Small intestine (tissue), 7 donors: Measurements from ENCODE around the gene SLC28A1. TPM values are rescaled to one million over a fixed set of nuclear protein-coding genes. Genes with fewer than 3 reads are reported as not detected.

Experiments used
- DNase-seq, 2 donors: peaks; one replicate each; pipeline versions ENCODE4 v3.0.0 to v3.0.0-alpha.2; 2013
- FAIRE-seq: peaks from 2 replicates; lab custom pipeline; 2012; peaks lifted over from hg19 to GRCh38; lab: Jason Lieb, UNC
- H3K27ac ChIP-seq, 3 donors: one replicate each; pipeline ENCODE4 v1.5.1; 2013; ENCODE audit warnings: low read length in 2 of 3, mild to moderate bottlenecking in 2 of 3, control low read depth in 1 of 3, inconsistent platforms in 1 of 3, low read depth in 1 of 3, moderate library complexity in 1 of 3
- H3K27me3 ChIP-seq, 3 donors: one replicate each; pipeline ENCODE4 v1.6.1; 2013; ENCODE audit warnings: low read length in 3 of 3, inconsistent platforms in 1 of 3; ENCODE audit not compliant: control insufficient read depth in 3 of 3, insufficient read depth in 3 of 3
- H3K36me3 ChIP-seq, 3 donors: one replicate each; pipeline ENCODE4 v1.6.1; 2013; ENCODE audit warnings: low read length in 3 of 3, inconsistent platforms in 1 of 3, low read depth in 1 of 3, mild to moderate bottlenecking in 1 of 3, moderate library complexity in 1 of 3; ENCODE audit not compliant: control insufficient read depth in 3 of 3, insufficient read depth in 2 of 3
- H3K4me1 ChIP-seq, 3 donors: one replicate each; pipeline ENCODE4 v1.6.1; 2013; ENCODE audit warnings: low read length in 2 of 3, inconsistent platforms in 1 of 3, low read depth in 1 of 3, mild to moderate bottlenecking in 1 of 3, moderate library complexity in 1 of 3; ENCODE audit not compliant: control insufficient read depth in 3 of 3, insufficient read depth in 2 of 3
- H3K4me3 ChIP-seq, 3 donors: one replicate each; pipeline ENCODE4 v1.5.1; 2013; ENCODE audit warnings: low read length in 3 of 3, control low read depth in 1 of 3, inconsistent platforms in 1 of 3, low read depth in 1 of 3, mild to moderate bottlenecking in 1 of 3, moderate library complexity in 1 of 3
- H3K9me3 ChIP-seq, 2 donors: one replicate each; pipeline ENCODE4 v1.6.1; 2013; ENCODE audit warnings: low read depth in 1 of 2, low read length in 1 of 2; ENCODE audit not compliant: control insufficient read depth in 2 of 2, insufficient read depth in 1 of 2
- WGBS, 3 donors: extraction: QIAGEN DNeasy Blood & Tissue Kit; methylation state at CpG; one replicate each; pipeline ENCODE4 v1.1.7; 2013; 5-methylcytosine and 5-hydroxymethylcytosine counted together
- polyA plus RNA-seq, 4 donors: library from polyadenylated mRNA; stranded (reverse) in 3 of 4; unstranded in 1 of 4; fragments of 200-250 nt in 3 of 4; fragments of 120-200 nt in 1 of 4; gene quantifications; one replicate each; pipeline versions ENCODE4 v1.2.1 to v1.2.3, GENCODE V29; 2013
- donor health status: healthy with polysubstance abuse.
- donor health status: control.
- donor health status: control.
- donor health status: Bipolar disorder and iron deficiency.
- donor health status: healthy.

Gene SLC28A1
- polyA plus RNA-seq, 4 donors: 4.4 to 64.6 (median 31.2) TPM

DNA sequence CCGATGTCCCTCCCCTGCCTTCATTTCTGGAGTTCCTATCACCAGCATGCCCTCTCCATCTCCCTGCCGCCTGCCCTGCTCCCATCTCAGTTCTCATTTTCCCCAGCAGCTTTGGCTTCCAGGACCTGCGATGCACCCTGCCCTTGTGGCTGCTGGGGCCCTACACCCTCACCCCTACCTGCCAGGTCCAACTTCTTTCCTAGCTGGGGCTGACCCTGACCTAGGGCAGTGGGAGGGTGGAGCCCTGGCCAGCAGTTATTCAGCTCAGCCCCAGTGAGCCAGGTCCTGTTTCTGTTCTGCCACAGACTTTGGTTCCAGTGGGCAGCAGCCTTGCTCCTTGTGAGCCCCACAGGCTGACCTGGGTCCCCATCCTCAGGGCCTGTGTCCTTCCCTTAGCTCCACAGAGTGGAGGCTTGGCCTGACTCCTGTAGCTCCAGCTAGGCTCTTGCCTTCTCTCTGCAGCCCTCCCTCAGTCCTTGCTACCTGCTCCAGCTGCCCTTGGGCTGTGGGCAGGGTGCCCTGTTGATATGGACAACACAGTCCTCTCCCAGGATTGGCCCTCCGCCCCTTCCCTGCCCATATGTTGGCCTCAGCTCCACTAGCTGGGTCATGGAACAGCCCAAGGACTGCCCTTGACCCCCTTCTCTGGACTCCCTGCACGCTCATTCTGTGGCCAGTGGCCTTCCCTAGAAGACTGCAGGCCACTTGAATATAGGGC lies 62.5 kb downstream of the SLC28A1 start:
- no peak for FAIRE-seq
- Histone ChIP-seq H3K4me3 (no peak overlapping the region), H3K27ac (no peak overlapping the region), H3K4me1 (no peaks in the 10 kb centered on the region), H3K9me3 (no peaks in the 10 kb centered on the region), H3K27me3 (no peaks in the 10 kb centered on the region), H3K36me3 (peaks cover 0 to 39% (median 5%) of the 10 kb centered on the region in 3 donors)
- DNase-seq: no peak
- 86 to 91% (median 88%) methylated on average over 5 of the region's 5 CpGs for WGBS, 3 donors

- no peak overlapping the region for H3K27ac ChIP-seq
- WGBS, 3 donors: 72 to 78% (median 73%) methylated on average over 4 of the region's 4 CpGs
- DNase-seq: no peak
Observed at GRCh38 chr15:84947947-84948830, 63.7 kb downstream of the SLC28A1 start.

DNA sequence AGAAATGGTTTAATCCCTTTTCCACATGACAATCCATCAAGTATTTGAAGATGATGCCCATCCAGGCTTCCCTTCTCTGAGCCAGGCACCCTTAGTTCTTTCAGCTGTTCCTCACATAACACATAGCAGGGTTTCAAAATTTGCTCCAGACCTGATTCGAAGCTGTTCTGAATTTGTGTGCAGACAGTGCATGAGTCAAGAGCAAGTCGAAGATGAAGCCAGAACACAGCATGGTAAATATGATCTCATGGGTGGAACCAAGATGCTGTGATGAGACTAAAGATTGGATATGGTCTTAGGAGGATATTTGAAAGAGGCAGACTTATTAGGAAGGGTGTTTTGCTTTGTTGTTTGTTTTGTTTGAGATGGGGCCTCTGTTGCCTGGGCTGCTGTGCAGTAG lies 64.6 kb downstream of the SLC28A1 start:
- FAIRE-seq: no peak
- peaks cover 0 to 26% (median 5%) of the 10 kb centered on the region in 3 donors for H3K36me3 ChIP-seq
- no peaks in the 10 kb centered on the region for H3K9me3 ChIP-seq
- no peak for DNase-seq
- H3K27ac ChIP-seq: no peak overlapping the region
- 86 to 94% (median 87%) methylated on average over 2 of the region's 2 CpGs for WGBS, 3 donors
- H3K4me1 ChIP-seq: no peaks in the 10 kb centered on the region
- no peaks in the 10 kb centered on the region for H3K27me3 ChIP-seq
- H3K4me3 ChIP-seq: no peak overlapping the region

More at GRCh38 chr15:84947947-84948830, 63.7 kb downstream of the SLC28A1 start:
- no peaks in the 10 kb centered on the region for H3K9me3 ChIP-seq
- H3K4me3 ChIP-seq: no peak overlapping the region
- no peaks in the 10 kb centered on the region for H3K4me1 ChIP-seq
- no peak for FAIRE-seq
- peaks cover 0 to 34% (median 5%) of the 10 kb centered on the region in 3 donors for H3K36me3 ChIP-seq
- H3K27me3 ChIP-seq: no peaks in the 10 kb centered on the region

- Histone ChIP-seq H3K27ac (no peak overlapping the region), H3K4me1 (no peaks in the 10 kb centered on the region), H3K9me3 (no peaks in the 10 kb centered on the region), H3K4me3 (no peak overlapping the region), H3K36me3 (peaks cover 0 to 17% (median 5%) of the 10 kb centered on the region in 3 donors), H3K27me3 (no peaks in the 10 kb centered on the region)
- FAIRE-seq: no peak
- DNase-seq: no peak
- 64 to 69% (median 68%) methylated on average over 7 of the region's 7 CpGs for WGBS, 3 donors
Observed at GRCh38 chr15:84949845-84950569, 65.5 kb downstream of the SLC28A1 start.

GRCh38 chr15:84950570-84951111 lies 66.2 kb downstream of the SLC28A1 start:
- no peak overlapping the region for H3K27ac ChIP-seq
- H3K4me1 ChIP-seq: peaks cover 0 to 3% (median 0%) of the 10 kb centered on the region in 3 donors
- H3K36me3 ChIP-seq: peaks cover 0 to 11% (median 5%) of the 10 kb centered on the region in 3 donors
- 80 to 85% (median 84%) methylated on average over 7 of the region's 7 CpGs for WGBS, 3 donors
- H3K9me3 ChIP-seq: no peaks in the 10 kb centered on the region
- DNase-seq: no peak
- FAIRE-seq: no peak
- H3K27me3 ChIP-seq: no peaks in the 10 kb centered on the region
- H3K4me3 ChIP-seq: no peak overlapping the region

- Histone ChIP-seq H3K36me3 (peaks cover 0 to 9% (median 5%) of the 10 kb centered on the region in 3 donors), H3K27me3 (no peaks in the 10 kb centered on the region), H3K27ac (no peak overlapping the region), H3K4me1 (peaks cover 0 to 4% (median 0%) of the 10 kb centered on the region in 3 donors), H3K9me3 (no peaks in the 10 kb centered on the region), H3K4me3 (no peak overlapping the region)
- DNase-seq (no peak), FAIRE-seq (no peak)
- WGBS, 3 donors: 81 to 93% (median 88%) methylated on average over 5 of the region's 5 CpGs
Observed at GRCh38 chr15:84951736-84952135, 67.3 kb downstream of the SLC28A1 start.

DNA sequence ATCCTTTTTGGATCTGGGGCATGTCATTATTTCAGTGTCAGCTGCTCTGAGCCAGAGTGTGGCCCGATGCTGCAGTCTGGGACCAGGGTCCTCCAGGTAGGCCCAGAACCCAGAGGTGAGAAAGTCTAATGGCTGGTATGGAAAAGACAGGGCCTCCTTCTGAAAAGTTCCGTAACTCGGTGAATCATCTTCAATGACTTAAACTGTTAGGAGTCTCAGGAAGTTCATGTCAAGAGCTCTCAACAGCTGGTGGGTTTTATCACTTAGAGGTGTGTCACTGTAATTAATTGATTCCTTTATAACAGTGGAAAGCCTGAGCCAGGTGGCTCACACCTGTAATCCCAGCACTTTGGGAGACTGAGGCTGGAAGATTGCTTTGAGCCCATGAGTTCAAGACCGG lies 68.7 kb downstream of the SLC28A1 start:
- FAIRE-seq (no peak), DNase-seq (no peak)
- 52 to 80% (median 71%) methylated on average over 4 of the region's 4 CpGs for WGBS, 3 donors
- no peaks in the 10 kb centered on the region for H3K9me3 ChIP-seq
- peaks cover 0 to 3% (median 0%) of the 10 kb centered on the region in 3 donors for H3K36me3 ChIP-seq
- no peak overlapping the region for H3K4me3 ChIP-seq
- H3K27ac ChIP-seq: no peak overlapping the region
- H3K27me3 ChIP-seq: no peaks in the 10 kb centered on the region
- H3K4me1 ChIP-seq: peaks cover 0 to 4% (median 0%) of the 10 kb centered on the region in 3 donors

DNA sequence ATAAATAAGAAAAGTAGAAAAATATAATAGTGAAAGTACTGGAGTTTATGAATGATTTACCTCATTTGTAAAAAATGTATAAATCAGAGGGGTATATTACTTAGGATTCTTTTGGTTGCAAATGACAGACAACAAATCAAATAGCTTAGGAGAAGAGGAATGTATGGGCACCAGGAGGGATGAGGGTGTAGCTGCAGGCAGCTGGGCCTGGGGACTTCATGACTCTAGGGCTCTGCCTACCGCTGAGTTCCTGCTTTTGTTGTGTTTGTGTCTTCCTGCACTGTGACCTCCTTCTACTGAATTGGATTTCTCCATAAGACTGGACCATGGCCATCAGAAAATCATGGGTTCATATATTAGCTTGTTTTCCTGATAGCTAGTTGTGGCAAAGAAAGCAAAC lies 69.3 kb downstream of the SLC28A1 start:
- Histone ChIP-seq H3K27me3 (no peaks in the 10 kb centered on the region), H3K4me1 (peaks cover 0 to 4% (median 0%) of the 10 kb centered on the region in 3 donors), H3K9me3 (no peaks in the 10 kb centered on the region), H3K4me3 (no peak overlapping the region), H3K36me3 (peaks cover 0 to 3% (median 0%) of the 10 kb centered on the region in 3 donors), H3K27ac (no peak overlapping the region)
- DNase-seq (no peak), FAIRE-seq (no peak)
- WGBS, 3 donors: 76 to 100% (median 79%) methylated on average over 1 of the region's 1 CpG
